ENCODE results near the gene NRAP.

DNA sequence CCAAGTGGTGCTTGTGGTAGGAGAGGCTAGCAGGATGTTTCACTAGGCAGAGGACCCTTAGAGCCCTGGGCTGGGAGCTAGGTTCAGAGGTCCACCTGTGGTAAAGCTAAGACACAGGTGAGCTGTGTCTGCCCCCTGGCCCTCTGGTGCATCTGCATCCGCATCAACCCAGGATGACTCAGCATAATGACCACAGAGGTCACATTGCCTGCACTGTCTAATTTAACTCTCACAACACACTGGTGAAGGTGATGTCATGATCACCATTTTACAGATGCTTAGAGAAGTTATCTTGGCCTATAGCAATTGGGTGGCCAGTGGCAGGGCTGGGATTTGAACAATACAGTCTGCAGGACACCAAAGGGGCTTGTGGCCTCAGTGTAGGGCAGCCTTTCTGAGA lies 77.9 kb downstream of the NRAP start:
- TF ChIP-seq, protein P1, sequence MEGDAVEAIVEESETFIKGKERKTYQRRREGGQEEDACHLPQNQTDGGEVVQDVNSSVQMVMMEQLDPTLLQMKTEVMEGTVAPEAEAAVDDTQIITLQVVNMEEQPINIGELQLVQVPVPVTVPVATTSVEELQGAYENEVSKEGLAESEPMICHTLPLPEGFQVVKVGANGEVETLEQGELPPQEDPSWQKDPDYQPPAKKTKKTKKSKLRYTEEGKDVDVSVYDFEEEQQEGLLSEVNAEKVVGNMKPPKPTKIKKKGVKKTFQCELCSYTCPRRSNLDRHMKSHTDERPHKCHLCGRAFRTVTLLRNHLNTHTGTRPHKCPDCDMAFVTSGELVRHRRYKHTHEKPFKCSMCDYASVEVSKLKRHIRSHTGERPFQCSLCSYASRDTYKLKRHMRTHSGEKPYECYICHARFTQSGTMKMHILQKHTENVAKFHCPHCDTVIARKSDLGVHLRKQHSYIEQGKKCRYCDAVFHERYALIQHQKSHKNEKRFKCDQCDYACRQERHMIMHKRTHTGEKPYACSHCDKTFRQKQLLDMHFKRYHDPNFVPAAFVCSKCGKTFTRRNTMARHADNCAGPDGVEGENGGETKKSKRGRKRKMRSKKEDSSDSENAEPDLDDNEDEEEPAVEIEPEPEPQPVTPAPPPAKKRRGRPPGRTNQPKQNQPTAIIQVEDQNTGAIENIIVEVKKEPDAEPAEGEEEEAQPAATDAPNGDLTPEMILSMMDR (IDR thresholded peaks at IDR 0.05) = no peak
- TF ChIP-seq POLR2A (IDR thresholded peaks at IDR 0.05) = no peak
